GM12873 (cell line): Measurements from ENCODE around the gene G6PC3.

Experiments
- CTCF ChIP-seq: IDR thresholded peaks from 2 replicates; pipeline ENCODE4 v1.5.1; 2012; ENCODE audit warnings: low read depth, mild to moderate bottlenecking, moderate library complexity, low read length, control low read depth; ENCODE audit not compliant: insufficient read depth; ENCODE audit errors: missing control alignments

Gene G6PC3

GRCh38 chr17:44119798-44120197 is 49.3 kb downstream of the G6PC3 start:
- TF ChIP-seq CTCF: no peak

- no peak for TF ChIP-seq CTCF
Measured at GRCh38 chr17:44120851-44121605, 50.5 kb downstream of the G6PC3 start.

- no peak for TF ChIP-seq CTCF
Measured at GRCh38 chr17:44121997-44122815, 51.7 kb downstream of the G6PC3 start.

- TF ChIP-seq CTCF: no peak
Measured at GRCh38 chr17:44122816-44123355, 52.4 kb downstream of the G6PC3 start.

- TF ChIP-seq CTCF: peak; percentile 70
Measured at GRCh38 chr17:44123356-44124117, 53.0 kb downstream of the G6PC3 start, which contains the start of gene HDAC5. TSS of gene HDAC5 (minus strand) at chr17:44123641. CDS start at chr17:44117515, 6,126 bp downstream.

GRCh38 chr17:44124118-44124438 is 53.5 kb downstream of the G6PC3 start:
- TF ChIP-seq CTCF: no peak
